Kidney (tissue), 14 donors: ENCODE results near the gene RTEL1. TPM values are rescaled to one million over a fixed set of nuclear protein-coding genes. Genes with fewer than 3 reads are reported as not detected.

Experiments
- DNase-seq, 5 donors: peaks; one replicate each; pipeline ENCODE4 v3.0.0-alpha.2; 2013 to 2020
- FAIRE-seq: peaks from 2 replicates; lab custom pipeline; 2012; peaks lifted over from hg19 to GRCh38; lab: Jason Lieb, UNC
- H3K27ac ChIP-seq, 2 donors: one replicate each; pipeline ENCODE4 v1.7.0; 2013; ENCODE audit warnings: low read depth in 2 of 2, low read length in 2 of 2, inconsistent platforms in 1 of 2
- H3K27me3 ChIP-seq: one replicate; pipeline ENCODE4 v1.7.1; 2013; ENCODE audit warnings: low read length, inconsistent platforms; ENCODE audit not compliant: control insufficient read depth, insufficient read depth
- H3K36me3 ChIP-seq, 3 donors: one replicate each; pipeline versions ENCODE4 v1.7.0 to v1.7.1; 2013; ENCODE audit warnings: low read length in 3 of 3, control low read depth in 1 of 3, inconsistent platforms in 1 of 3; ENCODE audit not compliant: insufficient read depth in 3 of 3, control insufficient read depth in 2 of 3
- H3K4me1 ChIP-seq, 3 donors: one replicate each; pipeline versions ENCODE4 v1.7.0 to v1.7.1; 2013; ENCODE audit warnings: low read length in 3 of 3, inconsistent platforms in 1 of 3, low read depth in 1 of 3; ENCODE audit not compliant: control insufficient read depth in 2 of 3, insufficient read depth in 2 of 3
- H3K4me3 ChIP-seq, 3 donors: one replicate each; pipeline versions ENCODE4 v1.7.0 to v1.8.1; 2013; ENCODE audit warnings: low read length in 3 of 3, control low read depth in 1 of 3, inconsistent platforms in 1 of 3
- H3K9ac ChIP-seq, 3 donors: one replicate each; pipeline versions ENCODE4 v1.7.0 to v1.7.1; 2013; ENCODE audit warnings: low read length in 3 of 3, control low read depth in 1 of 3, inconsistent platforms in 1 of 3
- H3K9me3 ChIP-seq, 3 donors: one replicate each; pipeline versions ENCODE4 v1.7.0 to v1.7.1; 2013; ENCODE audit warnings: low read length in 3 of 3, control low read depth in 1 of 3, inconsistent platforms in 1 of 3; ENCODE audit not compliant: control insufficient read depth in 2 of 3, insufficient read depth in 1 of 3
- CTCF ChIP-seq: IDR thresholded peaks from 3 replicates; pipeline ENCODE4 v1.5.1; 2012; ENCODE audit warnings: mild to moderate bottlenecking, moderate library complexity, borderline replicate concordance; ENCODE audit not compliant: insufficient read depth; ENCODE audit errors: extremely low read depth
- intact Hi-C: fragments of 100-400 bp; cut with DNase I; formaldehyde crosslinking; loops from one replicate; pipeline ENCODE4 v1.11.1; 2022
- polyA plus RNA-seq: library from polyadenylated mRNA; stranded (reverse); fragments of 350-450 nt; fragmentation: Illumina TruSeq; extraction: RNeasy Lipid Tissue Mini Kit (QIAGEN cat#74804); gene quantifications from one replicate; pipeline ENCODE4 v1.2.3, GENCODE V29; 2014; ENCODE audit warnings: low read depth, low replicate concordance; ENCODE audit not compliant: insufficient read depth
- total RNA-seq: library from RNA; stranded (reverse); fragmentation: NEBNext Ultra II Directional; extraction: Animal tissue kit (Norgen Biotek cat#: 25700); gene quantifications from one replicate; pipeline ENCODE4 v1.2.1, GENCODE V29; 2021
- donor health status: control.
- donor health status: control.
- donor health status: control.
- donor health status: control.
- donor health status: control.
- donor health status: DM: yes; HTN: yes; CAD: no.
- donor health status: Normal renal cell carcinoma (clear cell type).

RTEL1 gene
- total and polyA plus RNA-seq, 2 donors from 2014 or later: 5.3 to 37.7 TPM

- intact Hi-C loops: no loop called here
- Histone ChIP-seq H3K36me3 (peaks cover 0 to 2% (median 0%) of the 10 kb centered on the region in 3 donors), H3K4me3 (no peak overlapping the region), H3K4me1 (peaks cover 0 to 14% (median 0%) of the 10 kb centered on the region in 3 donors), H3K9ac (no peak overlapping the region), H3K9me3 (no peaks in the 10 kb centered on the region), H3K27me3 (no peaks in the 10 kb centered on the region), H3K27ac (no peak overlapping the region)
- DNase-seq (peak in 2 of 5 donors; percentile 50 to 72), FAIRE-seq (no peak)
- TF ChIP-seq CTCF: no peak
Measured at GRCh38 chr20:63697868-63698545, 39.9 kb downstream of the RTEL1 start.

DNA sequence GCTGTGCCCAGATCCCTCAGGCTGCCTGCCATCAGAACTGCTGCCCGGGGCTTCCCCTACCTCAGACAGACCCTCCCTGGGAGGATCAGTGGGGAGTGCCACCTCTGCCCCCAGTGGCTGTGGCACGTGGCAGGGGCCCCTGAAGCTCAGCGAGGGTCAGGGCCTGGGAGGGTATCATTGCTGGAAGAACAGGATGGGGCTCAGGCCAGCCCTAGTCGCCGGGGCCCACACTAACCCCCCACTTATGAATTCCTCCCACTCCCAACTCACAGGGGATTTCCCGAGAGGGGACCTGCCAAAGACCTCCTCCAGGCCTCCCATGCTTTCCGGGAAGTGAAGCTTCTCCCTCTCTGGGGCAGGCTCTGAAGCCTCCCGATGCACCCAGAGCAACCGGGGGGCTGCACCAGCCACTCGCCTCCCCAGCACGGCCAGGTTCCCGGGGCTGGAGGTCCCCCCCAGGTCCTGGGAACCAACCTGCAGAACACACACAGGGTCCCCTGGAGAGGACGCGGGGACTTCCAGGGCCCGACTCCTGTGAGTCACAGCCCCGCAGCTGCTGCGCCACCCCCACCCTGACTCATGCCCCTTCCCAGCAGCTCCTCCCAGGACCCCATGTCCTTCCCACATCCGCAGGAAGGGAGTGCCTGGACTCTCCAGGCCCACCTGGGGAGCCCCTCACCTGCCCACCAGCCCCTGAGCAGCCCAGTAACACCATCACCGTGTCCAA is 40.8 kb downstream of the RTEL1 start:
- TF ChIP-seq CTCF: no peak
- DNase-seq: peak in 2 of 5 donors; percentile 46 to 95
- peaks cover 0 to 4% (median 2%) of the 10 kb centered on the region in 3 donors for H3K36me3 ChIP-seq
- intact Hi-C loops: no loop called here
- no peaks in the 10 kb centered on the region for H3K9me3 ChIP-seq
- FAIRE-seq: no peak
- peak overlapping the region in 1 of 2 donors; percentile 32 for H3K27ac ChIP-seq
- H3K4me1 ChIP-seq: peaks cover 0 to 14% (median 0%) of the 10 kb centered on the region in 3 donors
- no peaks in the 10 kb centered on the region for H3K27me3 ChIP-seq
- H3K9ac ChIP-seq: no peak overlapping the region
- no peak overlapping the region for H3K4me3 ChIP-seq

DNA sequence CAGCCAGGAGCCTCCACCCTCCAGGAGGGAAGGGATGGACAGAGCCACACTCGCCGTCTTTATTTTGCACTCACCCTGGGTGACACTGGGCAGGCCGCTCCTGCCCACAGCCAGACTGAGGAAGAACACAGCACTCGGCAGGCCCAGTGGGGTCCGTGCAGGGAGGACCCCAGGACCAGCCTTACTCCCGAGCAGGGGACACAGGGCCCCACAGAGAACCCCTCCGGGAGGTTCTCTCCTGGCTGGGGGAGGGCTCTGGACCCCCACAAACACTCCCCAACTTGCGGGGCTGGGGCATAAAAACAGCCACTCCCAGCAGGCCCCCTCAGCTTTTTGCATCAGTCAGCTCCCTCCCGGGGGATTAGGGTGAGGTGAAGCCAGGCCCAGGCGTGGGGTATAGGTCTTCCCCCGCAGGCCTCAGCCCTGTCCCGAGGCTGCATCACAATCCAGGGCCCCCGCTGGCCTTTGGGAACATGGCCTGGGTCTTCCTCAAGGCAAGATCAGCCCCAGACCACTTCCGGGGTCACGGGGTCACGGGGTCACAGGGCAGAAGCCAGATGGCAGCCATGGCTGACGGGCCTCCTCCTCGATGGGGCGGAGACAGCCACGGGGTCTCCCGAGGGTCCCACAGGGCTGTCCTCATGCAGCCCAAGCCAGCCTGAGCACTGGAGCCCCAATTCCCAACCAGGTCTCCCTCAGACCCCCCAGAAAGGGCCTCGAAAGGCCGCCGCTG is 41.5 kb downstream of the RTEL1 start:
- intact Hi-C loops: no loop called here

More for the DNA sequence above, 41.5 kb downstream of the RTEL1 start:
- Histone ChIP-seq H3K4me1 (peaks cover 0 to 14% (median 0%) of the 10 kb centered on the region in 3 donors), H3K9ac (peak overlapping the region in 1 of 3 donors; percentile 7), H3K9me3 (no peaks in the 10 kb centered on the region), H3K4me3 (no peak overlapping the region), H3K36me3 (peaks cover 0 to 11% (median 3%) of the 10 kb centered on the region in 3 donors), H3K27ac (peak overlapping the region in 1 of 2 donors; percentile 32), H3K27me3 (no peaks in the 10 kb centered on the region)
- TF ChIP-seq CTCF: no peak
- no peak for FAIRE-seq
- DNase-seq: peak in 2 of 5 donors; percentile 63 to 82
